H1 (cell line): Measurements from ENCODE around the gene TSC22D1. TPM values are rescaled to one million over a fixed set of nuclear protein-coding genes. Genes with fewer than 3 reads are reported as not detected.

Source experiments
- CTCF ChIA-PET: fragments of 300-600 bp; sonication (Branson Sonifier 250); formaldehyde crosslinking; loops from one replicate; lab custom pipeline; 2021; ENCODE audit not compliant: partially characterized antibody; lab: Charles Lee
- POLR2A ChIA-PET: fragments of 300-600 bp; sonication (Branson Sonifier 250); formaldehyde crosslinking; loops from one replicate; lab custom pipeline; 2021; ENCODE audit warnings: inconsistent platforms; ENCODE audit not compliant: partially characterized antibody; lab: Charles Lee
- DNase-seq, 2 experiments: peaks; one replicate each; pipeline versions ENCODE4 v3.0.0 to v3.0.0-alpha.2; 2010 to 2022; ENCODE audit warnings: low spot score in 2 of 2, low read depth in 1 of 2, mixed read lengths in 1 of 2
- FAIRE-seq: peaks from 2 replicates; lab custom pipeline; 2011; peaks lifted over from hg19 to GRCh38; lab: Jason Lieb, UNC
- H2AFZ ChIP-seq: 2 replicates; pipeline ENCODE4 v1.8.1; 2012; ENCODE audit warnings: low read length, inconsistent platforms
- H2AK5ac ChIP-seq: 2 replicates; pipeline ENCODE4 v1.6.1; 2013; ENCODE audit warnings: low read depth, low read length
- H2BK120ac ChIP-seq: replicated peaks from 2 replicates; pipeline ENCODE3; 2013; ENCODE audit warnings: low read depth, low read length, inconsistent platforms
- H2BK12ac ChIP-seq: 2 replicates; pipeline ENCODE4 v1.6.1; 2013; ENCODE audit warnings: low read depth, low read length
- H2BK15ac ChIP-seq: 2 replicates; pipeline ENCODE4 v1.6.1; 2013; ENCODE audit warnings: low read length
- H2BK20ac ChIP-seq: 2 replicates; pipeline ENCODE4 v1.6.1; 2013; ENCODE audit warnings: low read length
- H2BK5ac ChIP-seq: 2 replicates; pipeline ENCODE4 v1.6.1; 2013; ENCODE audit warnings: low read depth, low read length
- H3K14ac ChIP-seq: 2 replicates; pipeline ENCODE4 v1.6.1; 2013; ENCODE audit warnings: inconsistent platforms; ENCODE audit not compliant: insufficient read length
- H3K18ac ChIP-seq: 2 replicates; pipeline ENCODE4 v1.6.1; 2013; ENCODE audit warnings: low read length; ENCODE audit errors: extremely low read depth
- H3K23ac ChIP-seq: 2 replicates; pipeline ENCODE4 v1.6.1; 2013; ENCODE audit warnings: inconsistent platforms; ENCODE audit not compliant: insufficient read length
- H3K23me2 ChIP-seq: 2 replicates; pipeline ENCODE4 v1.6.1; 2013; ENCODE audit warnings: low read depth, low read length
- H3K27ac ChIP-seq: 2 replicates; pipeline ENCODE4 v1.6.1; 2011; ENCODE audit warnings: low read depth, low read length, inconsistent platforms
- H3K27me3 ChIP-seq, 4 experiments: replicated peaks in 1 of 4; 1 replicate in 1 of 4; 2 replicates in 3 of 4; pipeline versions ENCODE4 v1.6.1 to v1.8.1; 2011 to 2013; ENCODE audit warnings: low read length in 3 of 4, mild to moderate bottlenecking in 3 of 4, inconsistent platforms in 2 of 4, mixed read lengths in 2 of 4, moderate library complexity in 1 of 4; ENCODE audit not compliant: control insufficient read depth in 3 of 4, insufficient read depth in 3 of 4; ENCODE audit errors: extremely low read depth in 1 of 4
- H3K36me3 ChIP-seq, 4 experiments: 2 replicates each; pipeline versions ENCODE4 v1.6.1 to v1.8.1; 2011 to 2013; ENCODE audit warnings: mild to moderate bottlenecking in 4 of 4, low read length in 3 of 4, moderate library complexity in 2 of 4, control low read depth in 1 of 4, inconsistent platforms in 1 of 4; ENCODE audit not compliant: insufficient read depth in 4 of 4, control insufficient read depth in 2 of 4
- H3K4ac ChIP-seq: replicated peaks from 2 replicates; pipeline ENCODE3; 2013; ENCODE audit warnings: low read length, low read depth, mixed read lengths, inconsistent platforms; ENCODE audit not compliant: insufficient read length
- H3K4me1 ChIP-seq, 4 experiments: replicated peaks in 1 of 4; 1 replicate in 1 of 4; 2 replicates in 3 of 4; pipeline versions ENCODE4 v1.6.1 to v1.8.1; 2011 to 2013; ENCODE audit warnings: low read length in 3 of 4, inconsistent platforms in 2 of 4, mixed read lengths in 1 of 4; ENCODE audit not compliant: insufficient read depth in 4 of 4, control insufficient read depth in 3 of 4
- H3K4me2 ChIP-seq, 2 experiments: 2 replicates each; pipeline versions ENCODE4 v1.6.1 to v1.8.1; 2011 to 2013; ENCODE audit warnings: low read depth in 2 of 2, low read length in 2 of 2, control low read depth in 1 of 2, inconsistent platforms in 1 of 2, mild to moderate bottlenecking in 1 of 2; ENCODE audit not compliant: insufficient read depth in 1 of 2
- H3K4me3 ChIP-seq, 4 experiments: fragments of 200-600, 300-600 bp in 1 of 4; sonication (generic), shearing (Covaris generic), sonication (Bioruptor Twin) in 1 of 4; 2 replicates each; pipeline versions ENCODE4 v1.5.1 to v1.8.1; 2011 to 2016; ENCODE audit warnings: low read length in 4 of 4, low read depth in 3 of 4, control low read depth in 2 of 4, inconsistent platforms in 2 of 4, mild to moderate bottlenecking in 2 of 4, mixed read lengths in 1 of 4, moderate library complexity in 1 of 4; ENCODE audit not compliant: insufficient read depth in 2 of 4; ENCODE audit errors: extremely low read depth in 1 of 4
- H3K56ac ChIP-seq: replicated peaks from 2 replicates; pipeline ENCODE3; 2013; ENCODE audit warnings: low read depth, mild to moderate bottlenecking, mixed read lengths, low read length, inconsistent platforms; ENCODE audit not compliant: insufficient read length
- H3K79me1 ChIP-seq: 2 replicates; pipeline ENCODE4 v1.6.1; 2013; ENCODE audit warnings: low read depth, low read length, control low read depth
- H3K79me2 ChIP-seq, 2 experiments: 2 replicates each; pipeline versions ENCODE4 v1.6.1 to v1.8.1; 2012 to 2013; ENCODE audit warnings: low read length in 2 of 2, mild to moderate bottlenecking in 2 of 2, inconsistent platforms in 1 of 2; ENCODE audit not compliant: insufficient read depth in 2 of 2, control insufficient read depth in 1 of 2
- H3K9ac ChIP-seq, 4 experiments: replicated peaks in 1 of 4; 1 replicate in 1 of 4; 2 replicates in 3 of 4; pipeline versions ENCODE4 v1.6.1 to v1.8.1; 2011 to 2013; ENCODE audit warnings: low read depth in 3 of 4, low read length in 3 of 4, control low read depth in 2 of 4, mild to moderate bottlenecking in 2 of 4, moderate library complexity in 2 of 4, inconsistent platforms in 1 of 4; ENCODE audit errors: extremely low read depth in 1 of 4
- H3K9me3 ChIP-seq, 2 experiments: 2 replicates each; pipeline versions ENCODE4 v1.6.1 to v1.8.1; 2012 to 2013; ENCODE audit warnings: mild to moderate bottlenecking in 2 of 2, moderate library complexity in 2 of 2, control low read depth in 1 of 2, inconsistent platforms in 1 of 2, low read depth in 1 of 2, low read length in 1 of 2, mixed read lengths in 1 of 2; ENCODE audit not compliant: insufficient read depth in 2 of 2
- H4K20me1 ChIP-seq, 2 experiments: replicated peaks in 1 of 2; 2 replicates each; pipeline versions ENCODE3 to v1.8.1; 2011 to 2013; ENCODE audit warnings: inconsistent platforms in 2 of 2, low read length in 2 of 2, mild to moderate bottlenecking in 1 of 2; ENCODE audit not compliant: insufficient read depth in 2 of 2, control insufficient read depth in 1 of 2
- H4K5ac ChIP-seq: 2 replicates; pipeline ENCODE4 v1.6.1; 2013; ENCODE audit warnings: low read length, low read depth, mixed read lengths, inconsistent platforms; ENCODE audit not compliant: insufficient read length
- H4K8ac ChIP-seq: 2 replicates; pipeline ENCODE4 v1.8.0; 2013; ENCODE audit warnings: mild to moderate bottlenecking, moderate library complexity, low read length, inconsistent platforms; ENCODE audit not compliant: insufficient read depth; ENCODE audit errors: extremely low read depth
- H4K91ac ChIP-seq: replicated peaks from 2 replicates; pipeline ENCODE3; 2013; ENCODE audit warnings: low read length, mixed read lengths, inconsistent platforms; ENCODE audit not compliant: insufficient read length
- BRCA1 ChIP-seq: IDR thresholded peaks from 2 replicates; pipeline ENCODE4 v1.6.1; 2012; ENCODE audit warnings: low read depth, low read length, improper control_type of control experiment
- CTBP2 ChIP-seq: IDR thresholded peaks from 2 replicates; pipeline ENCODE4 v1.7.0; 2011; ENCODE audit warnings: borderline replicate concordance, mild to moderate bottlenecking, moderate library complexity, mixed read lengths, low read length; ENCODE audit not compliant: insufficient read depth, insufficient read length
- FOSL1 ChIP-seq: IDR thresholded peaks from 2 replicates; pipeline ENCODE4 v1.6.1; 2011; ENCODE audit warnings: mild to moderate bottlenecking, low read depth, low read length, moderate library complexity; ENCODE audit not compliant: insufficient read depth
- KDM5A ChIP-seq: fragments of 200-600 bp; IDR thresholded peaks from 2 replicates; pipeline ENCODE4 v1.7.1; 2012; ENCODE audit warnings: mild to moderate bottlenecking, low read length, inconsistent platforms, mixed read lengths
- RAD21 ChIP-seq, 2 experiments: IDR thresholded peaks in 1 of 2; conservative IDR thresholded peaks in 1 of 2; 2 replicates each; pipeline ENCODE4 v1.6.1; 2011; ENCODE audit warnings: low read depth in 2 of 2, low read length in 2 of 2, improper control_type of control experiment in 1 of 2, inconsistent platforms in 1 of 2, mild to moderate bottlenecking in 1 of 2, moderate library complexity in 1 of 2
- RXRA ChIP-seq: IDR thresholded peaks from 2 replicates; pipeline ENCODE4 v1.6.1; 2011; ENCODE audit warnings: low read depth, mild to moderate bottlenecking, low read length, moderate library complexity; ENCODE audit not compliant: insufficient read depth
- SIN3A ChIP-seq, 2 experiments: IDR thresholded peaks in 1 of 2; conservative IDR thresholded peaks in 1 of 2; 2 replicates each; pipeline ENCODE4 v1.6.1; 2011 to 2012; ENCODE audit warnings: low read length in 2 of 2, improper control_type of control experiment in 1 of 2, low read depth in 1 of 2, mild to moderate bottlenecking in 1 of 2
- SIX5 ChIP-seq: IDR thresholded peaks from 2 replicates; pipeline ENCODE4 v1.6.1; 2011; ENCODE audit warnings: mild to moderate bottlenecking, low read depth, low read length
- TAF1 ChIP-seq: IDR thresholded peaks from 2 replicates; pipeline ENCODE4 v1.6.1; 2011; ENCODE audit warnings: mild to moderate bottlenecking, low read depth, low read length
- TAF7 ChIP-seq: optimal IDR thresholded peaks from 2 replicates; pipeline ENCODE3; 2011; ENCODE audit warnings: low read depth, mild to moderate bottlenecking, inconsistent platforms, low read length, moderate library complexity, borderline replicate concordance
- TBP ChIP-seq: IDR thresholded peaks from 2 replicates; pipeline ENCODE4 v1.6.1; 2011; ENCODE audit warnings: low read depth, low read length, improper control_type of control experiment
- TCF12 ChIP-seq: IDR thresholded peaks from 2 replicates; pipeline ENCODE4 v1.6.1; 2011; ENCODE audit warnings: low read depth, mild to moderate bottlenecking, low read length
- WGBS, 2 experiments: shearing (Covaris generic) in 1 of 2; methylation state at CpG; one replicate each; pipeline versions ENCODE4 v1.1.6 to v1.1.7; 2013 to 2015; ENCODE audit warnings: low lambda C conversion rate in 2 of 2, mixed read lengths in 2 of 2, inconsistent platforms in 1 of 2, low coverage in 1 of 2, missing lambda C conversion rate in 1 of 2; ENCODE audit not compliant: insufficient replicate concordance in 2 of 2, insufficient coverage in 1 of 2, insufficient read length in 1 of 2; ENCODE audit errors: extremely low coverage in 1 of 2, missing lambda C conversion rate in 1 of 2; 5-methylcytosine and 5-hydroxymethylcytosine counted together
- polyA plus RNA-seq, 7 experiments: library from polyadenylated mRNA; depleted of rRNA in 3 of 7; stranded (reverse) in 5 of 7; unstranded in 2 of 7; fragments of >200 nt in 5 of 7; fragments of 200-250 nt in 2 of 7; gene quantifications; 1 replicate in 5 of 7; 2 replicates in 1 of 7; 4 replicates in 1 of 7; pipeline versions ENCODE4 v1.2.1 to v1.2.3, GENCODE V29; 2011 to 2013; ENCODE audit warnings: missing spikeins in 2 of 7, mixed read lengths in 2 of 7
- total RNA-seq: library from RNA; stranded (reverse); fragmentation: NEBNext Ultra II Directional; extraction: Animal tissue kit (Norgen Biotek cat#: 25700); gene quantifications from 2 replicates; pipeline ENCODE4 v1.2.1, GENCODE V29; 2021
- TF ChIP-seq, protein P1 (sequence below): IDR thresholded peaks from 2 replicates; pipeline ENCODE4 v1.6.1; 2011; ENCODE audit warnings: low read depth, mild to moderate bottlenecking, low read length; ENCODE audit not compliant: insufficient read depth

Gene TSC22D1
- total and polyA plus RNA-seq, 2 of the 8 experiments (the other 6 are each of a cell fraction or from before 2014, with no cell fraction given), result 52.6 to 80.9 TPM

DNA sequence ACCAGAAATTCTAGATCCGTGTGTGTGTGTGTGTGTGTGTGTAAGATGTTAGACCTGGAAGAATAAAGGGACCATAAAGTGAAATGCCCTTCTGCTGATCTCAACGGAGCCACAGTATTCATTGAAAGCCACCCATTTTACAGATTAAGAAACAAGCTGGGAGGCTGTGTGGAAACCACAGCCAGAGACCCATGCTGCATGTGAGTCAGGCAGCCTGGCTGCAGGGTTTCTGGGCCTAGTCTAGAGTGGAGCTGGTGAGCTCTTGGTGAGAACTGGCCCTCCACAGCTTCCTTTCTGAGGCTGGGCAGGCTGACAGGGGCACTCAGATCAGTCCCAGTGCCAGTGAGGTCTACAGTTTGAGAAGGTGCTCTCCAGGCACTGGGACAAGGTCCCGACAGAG, 127.3 kb downstream of the TSC22D1 start:
- Histone ChIP-seq H2AK5ac (no peak overlapping the region), H3K36me3 (no peaks in the 10 kb centered on the region; a peak in 1 of 8 replicates), H4K91ac (no peak overlapping the region), H3K14ac (no peak overlapping the region), H2BK12ac (no peak overlapping the region), H3K56ac (no peak overlapping the region), H4K20me1 (peaks cover 0 to 2% of the 10 kb centered on the region in 2 experiments), H4K8ac (no peak overlapping the region), H3K27ac (no peak overlapping the region), H4K5ac (no peak overlapping the region), H2BK15ac (no peak overlapping the region), H3K27me3 (no peaks in the 10 kb centered on the region), H3K4me1 (0 out of 7 replicates have a peak, but pooled peaks cover 0 to 3% (median 0%) of the 10 kb centered on the region in 4 experiments), H3K9me3 (no peaks in the 10 kb centered on the region), H3K23ac (no peak overlapping the region), H2BK120ac (no peak overlapping the region), H3K23me2 (no peaks in the 10 kb centered on the region), H3K9ac (no peak overlapping the region), H3K4me3 (no peak overlapping the region), H2AFZ (no peak overlapping the region), H3K79me1 (no peaks in the 10 kb centered on the region; the same call in 1 of the 2 replicates), H2BK5ac (no peak overlapping the region), H3K18ac (no peak overlapping the region), H3K79me2 (peaks cover 0 to 23% of the 10 kb centered on the region in 2 experiments; a peak in 2 of 4 replicates), H3K4me2 (no peak overlapping the region), H2BK20ac (no peak overlapping the region), H3K4ac (no peak overlapping the region)
- DNase-seq, result no peak
- ChIA-PET CTCF (interaction anchor here (1.1 to 1.2 kb wide), 3 partner anchors 10 to 547 kb away, joined by 3 to 5 read pairs (median 4); no protein-coding TSS in a partner anchor), POLR2A (no interaction called here)
- WGBS, 2 experiments, result 78% methylated on average over 3 of the region's 3 CpGs; no CpG with 5 or more reads in 1 of the 2 experiments
- no peak for FAIRE-seq
- no peak for TF ChIP-seq TAF7
- TF ChIP-seq RAD21 (IDR thresholded peaks at IDR 0.05 in 1 of 2, conservative IDR thresholded peaks at IDR 0.05 in 1 of 2; ENCODE audit: low read depth in 2 of 2, low read length in 2 of 2), result no peak
- no peak for TF ChIP-seq CTBP2
- TF ChIP-seq TAF1, result no peak
- TF ChIP-seq, protein P1, sequence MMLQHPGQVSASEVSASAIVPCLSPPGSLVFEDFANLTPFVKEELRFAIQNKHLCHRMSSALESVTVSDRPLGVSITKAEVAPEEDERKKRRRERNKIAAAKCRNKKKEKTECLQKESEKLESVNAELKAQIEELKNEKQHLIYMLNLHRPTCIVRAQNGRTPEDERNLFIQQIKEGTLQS, result no peak
- no peak for TF ChIP-seq RXRA
- TF ChIP-seq KDM5A, result no peak
- no peak for TF ChIP-seq BRCA1
- TF ChIP-seq TBP, result no peak
- no peak for TF ChIP-seq TCF12
- no peak for TF ChIP-seq SIN3A (conservative IDR thresholded peaks at IDR 0.05 in 1 of 2, IDR thresholded peaks at IDR 0.05 in 1 of 2; ENCODE audit: low read depth in 1 of 2, low read length in 2 of 2)
- no peak for TF ChIP-seq SIX5
- TF ChIP-seq FOSL1, result no peak
